ENCODE data around the gene SLBP.

The SLBP gene

GRCh38 chr4:1644891-1645657 lies 67.0 kb downstream of the SLBP start:
- H3K9me2 ChIP-seq (replicated peaks; ENCODE audit: insufficient read depth, low read length): no peaks in the 10 kb centered on the region
- H3K4me2 ChIP-seq (ENCODE audit: low read depth, low read length, poor library complexity, severe bottlenecking): no peak overlapping the region
- H3K9me3 ChIP-seq (ENCODE audit: insufficient read depth, low read length): no peaks in the 10 kb centered on the region
- H3K27ac ChIP-seq (ENCODE audit: low read depth, low read length): no peak overlapping the region
- H3K9ac ChIP-seq (ENCODE audit: low read length): no peak overlapping the region
- no peaks in the 10 kb centered on the region for H4K20me1 ChIP-seq (ENCODE audit: low read depth, low read length)
- no peaks in the 10 kb centered on the region for H3K27me3 ChIP-seq (ENCODE audit: low read length)
- TF ChIP-seq CTCF (IDR thresholded peaks at IDR 0.05; ENCODE audit: insufficient read depth, low read length, poor library complexity, severe bottlenecking): no peak
- TF ChIP-seq EZH2phosphoT487 (conservative IDR thresholded peaks at IDR 0.05; ENCODE audit: low read length): no peak
- H3F3A ChIP-seq (ENCODE audit: insufficient read depth): no peaks in the 10 kb centered on the region
- H3K79me2 ChIP-seq (ENCODE audit: insufficient read depth, low read length): no peaks in the 10 kb centered on the region
- no peak overlapping the region for H2AFZ ChIP-seq (ENCODE audit: low read depth, low read length, severe bottlenecking)
- no peaks in the 10 kb centered on the region for H3K36me3 ChIP-seq (ENCODE audit: low read length)
- H3K4me3 ChIP-seq (ENCODE audit: insufficient read depth, low read length, poor library complexity, severe bottlenecking): no peak overlapping the region

DNA sequence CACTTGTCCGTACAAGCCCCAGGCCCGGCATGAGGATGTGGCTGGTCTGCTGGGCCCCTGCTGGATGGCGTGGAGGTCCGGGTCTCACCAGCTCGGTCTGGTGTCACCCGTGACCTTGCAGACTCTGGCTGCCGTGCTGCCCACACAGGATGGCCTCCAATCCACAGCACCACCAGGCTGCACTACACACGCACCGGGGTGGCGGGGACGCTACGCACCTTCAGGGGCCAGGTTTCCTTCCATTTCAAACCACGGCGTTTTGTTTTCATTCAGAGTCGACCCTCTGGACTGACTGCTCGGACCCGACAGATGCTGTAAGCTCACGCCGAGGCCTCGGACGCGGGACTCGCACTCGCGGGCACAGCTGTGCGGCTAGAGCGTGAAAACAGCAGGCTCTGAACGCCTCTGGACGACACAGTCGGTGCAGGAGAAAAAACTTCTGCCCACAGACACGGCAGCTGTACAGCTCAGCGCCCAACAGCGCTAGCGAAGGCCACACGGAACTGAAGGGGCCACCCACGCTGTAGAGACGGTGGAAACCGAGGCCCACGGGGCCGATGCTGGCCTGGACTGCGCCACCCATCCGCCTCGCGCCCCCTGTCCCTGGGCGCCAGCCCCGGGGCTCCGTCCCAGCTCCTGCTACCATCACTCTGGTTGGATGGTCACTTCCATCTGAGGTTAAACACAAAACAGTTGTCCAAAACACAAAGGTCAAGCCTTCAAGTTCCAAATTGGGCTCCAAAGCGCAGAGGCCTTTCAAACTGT lies 68.0 kb downstream of the SLBP start:
- Histone ChIP-seq H3K9ac (ENCODE audit: low read length) (no peak overlapping the region), H3K27me3 (ENCODE audit: low read length) (no peaks in the 10 kb centered on the region), H3F3A (ENCODE audit: insufficient read depth) (no peaks in the 10 kb centered on the region), H2AFZ (ENCODE audit: low read depth, low read length, severe bottlenecking) (no peak overlapping the region), H3K9me2 (replicated peaks; ENCODE audit: insufficient read depth, low read length) (no peaks in the 10 kb centered on the region), H3K4me3 (ENCODE audit: insufficient read depth, low read length, poor library complexity, severe bottlenecking) (no peak overlapping the region), H3K9me3 (ENCODE audit: insufficient read depth, low read length) (no peaks in the 10 kb centered on the region), H3K79me2 (ENCODE audit: insufficient read depth, low read length) (no peaks in the 10 kb centered on the region), H4K20me1 (ENCODE audit: low read depth, low read length) (no peaks in the 10 kb centered on the region), H3K36me3 (ENCODE audit: low read length) (no peaks in the 10 kb centered on the region), H3K4me2 (ENCODE audit: low read depth, low read length, poor library complexity, severe bottlenecking) (no peak overlapping the region), H3K27ac (ENCODE audit: low read depth, low read length) (no peak overlapping the region)
- TF ChIP-seq EZH2phosphoT487 (conservative IDR thresholded peaks at IDR 0.05; ENCODE audit: low read length) (no peak), CTCF (IDR thresholded peaks at IDR 0.05; ENCODE audit: insufficient read depth, low read length, poor library complexity, severe bottlenecking) (no peak)
